Neural cell (in vitro differentiated cells): ENCODE measurements around the gene VPS13D. TPM values are rescaled to one million over a fixed set of nuclear protein-coding genes. Genes with fewer than 3 reads are reported as not detected.

ENCODE experiments used
- H2AFZ ChIP-seq: fragments of 200-600, 300-800 bp; sonication (generic), shearing (Covaris generic); 2 replicates; pipeline ENCODE4 v1.6.0; 2014; ENCODE audit warnings: low read depth, mild to moderate bottlenecking, antibody characterized with exemption, low read length, moderate library complexity
- H3F3A ChIP-seq: fragments of 200-600 bp; shearing (Covaris generic); 2 replicates; pipeline ENCODE4 v1.6.1; 2016; ENCODE audit warnings: mild to moderate bottlenecking, moderate library complexity, mixed read lengths, antibody characterized with exemption, low read length; ENCODE audit not compliant: insufficient read depth, poor library complexity, severe bottlenecking
- H3K27ac ChIP-seq: fragments of 200-600, 300-800 bp; sonication (generic), shearing (Covaris generic); 2 replicates; pipeline ENCODE4 v1.5.1; 2014; ENCODE audit warnings: mild to moderate bottlenecking, low read length, moderate library complexity
- H3K27me3 ChIP-seq: fragments of 300-800, 200-600 bp; sonication (generic), shearing (Covaris generic); 2 replicates; pipeline ENCODE4 v1.6.0; 2014; ENCODE audit warnings: mild to moderate bottlenecking, low read depth, low read length, moderate library complexity; ENCODE audit not compliant: insufficient read depth
- H3K36me3 ChIP-seq: fragments of 300-800, 200-600 bp; sonication (generic), shearing (Covaris generic); 2 replicates; pipeline ENCODE4 v1.5.1; 2014; ENCODE audit warnings: mild to moderate bottlenecking, antibody characterized with exemption, low read length, moderate library complexity; ENCODE audit not compliant: insufficient read depth
- H3K4me2 ChIP-seq: fragments of 300-800, 200-600 bp; sonication (generic), shearing (Covaris generic); 2 replicates; pipeline ENCODE4 v1.6.0; 2014; ENCODE audit warnings: mild to moderate bottlenecking, low read length
- H3K4me3 ChIP-seq: fragments of 300-800, 200-600 bp; sonication (generic), shearing (Covaris generic); 2 replicates; pipeline ENCODE4 v1.5.1; 2014; ENCODE audit warnings: mild to moderate bottlenecking, low read length, moderate library complexity
- H3K79me2 ChIP-seq: fragments of 200-600 bp; shearing (Covaris generic); replicated peaks from 2 replicates; pipeline ENCODE4 v1.6.0; 2014; ENCODE audit warnings: mild to moderate bottlenecking, low read length, moderate library complexity; ENCODE audit not compliant: insufficient read depth
- H3K9ac ChIP-seq: fragments of 300-800, 200-600 bp; sonication (generic), shearing (Covaris generic); 2 replicates; pipeline ENCODE4 v1.6.1; 2016; ENCODE audit warnings: mild to moderate bottlenecking, low read length, mixed read lengths
- H3K9me2 ChIP-seq: fragments of 200-600 bp; shearing (Covaris generic); 2 replicates; pipeline ENCODE4 v1.6.1; 2016; ENCODE audit warnings: mild to moderate bottlenecking, low read length, mixed read lengths; ENCODE audit not compliant: insufficient read depth
- H3K9me3 ChIP-seq: fragments of 200-600, 300-800 bp; sonication (generic), shearing (Covaris generic); 2 replicates; pipeline ENCODE4 v1.6.1; 2016; ENCODE audit warnings: mild to moderate bottlenecking, mixed run types, low read length, moderate library complexity, mixed read lengths
- H4K20me1 ChIP-seq: fragments of 200-600 bp; shearing (Covaris generic); 2 replicates; pipeline ENCODE4 v1.6.1; 2016; ENCODE audit warnings: mild to moderate bottlenecking, mixed run types; ENCODE audit not compliant: insufficient read depth
- EP300 ChIP-seq: fragments of 450-650 bp; conservative IDR thresholded peaks from 2 replicates; pipeline ENCODE4 v1.6.1; 2014; ENCODE audit warnings: antibody characterized with exemption, mild to moderate bottlenecking, moderate library complexity; ENCODE audit not compliant: poor library complexity, severe bottlenecking
- EZH2 ChIP-seq: fragments of 200-600, 300-800 bp; shearing (Covaris generic), sonication (generic); IDR thresholded peaks from 2 replicates; pipeline ENCODE4 v1.6.1; 2014; ENCODE audit warnings: antibody characterized with exemption, low read length, borderline replicate concordance, mild to moderate bottlenecking; ENCODE audit not compliant: insufficient read depth, poor library complexity, severe bottlenecking
- MXI1 ChIP-seq: fragments of 450-650 bp; conservative IDR thresholded peaks from 2 replicates; pipeline ENCODE4 v1.6.1; 2014; ENCODE audit warnings: antibody characterized with exemption, mild to moderate bottlenecking; ENCODE audit not compliant: poor library complexity, severe bottlenecking
- POLR2AphosphoS5 ChIP-seq: IDR thresholded peaks from 2 replicates; pipeline ENCODE4 v1.6.1; 2012
- RAD21 ChIP-seq: fragments of 450-650 bp; conservative IDR thresholded peaks from 2 replicates; pipeline ENCODE4 v1.6.1; 2014; ENCODE audit warnings: antibody characterized with exemption, mild to moderate bottlenecking, moderate library complexity
- SMC3 ChIP-seq: fragments of 450-650 bp; conservative IDR thresholded peaks from 2 replicates; pipeline ENCODE4 v1.6.1; 2014; ENCODE audit warnings: antibody characterized with exemption, mild to moderate bottlenecking, moderate library complexity; ENCODE audit not compliant: poor library complexity
- TAF1 ChIP-seq: IDR thresholded peaks from 2 replicates; pipeline ENCODE4 v1.6.1; 2012; ENCODE audit warnings: low read depth
- polyA plus RNA-seq: library from polyadenylated mRNA; depleted of rRNA; stranded (reverse); fragments of >200 nt; gene quantifications from 2 replicates; pipeline ENCODE4 v1.2.3, GENCODE V29; 2014
- TF ChIP-seq, protein P1 (sequence below): IDR thresholded peaks from 2 replicates; pipeline ENCODE4 v1.6.1; 2012; ENCODE audit warnings: borderline replicate concordance
- TF ChIP-seq, protein P2 (sequence below): fragments of 450-650 bp; IDR thresholded peaks from 2 replicates; pipeline ENCODE4 v1.5.1; 2014; ENCODE audit warnings: antibody characterized with exemption, mild to moderate bottlenecking, moderate library complexity; ENCODE audit not compliant: poor library complexity, severe bottlenecking

The VPS13D gene
- polyA plus RNA-seq, 1 donor from 2014 or later, result 24.5 TPM

DNA sequence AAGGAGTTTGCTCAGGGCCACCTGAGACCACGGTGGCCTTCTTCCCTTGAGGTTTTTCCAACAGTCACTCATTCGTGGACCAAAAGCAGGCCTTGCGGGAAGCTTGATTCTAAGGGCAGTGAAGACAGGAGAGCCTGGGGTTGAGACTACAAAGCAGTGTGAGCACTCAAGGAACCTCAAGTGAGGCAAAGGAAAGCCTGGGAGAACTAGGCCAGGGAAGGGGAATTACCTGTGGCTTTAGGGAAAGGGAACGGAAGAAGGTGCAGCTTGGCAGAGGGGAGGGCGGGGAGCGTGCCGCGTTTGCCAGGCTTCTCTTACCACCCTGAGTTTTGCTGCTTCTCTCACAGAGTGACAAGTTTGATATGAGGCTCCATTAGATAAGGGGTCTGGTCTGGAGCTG, 273.9 kb downstream of the VPS13D start:
- Histone ChIP-seq H3K4me3 (no peak overlapping the region), H3K9ac (no peak overlapping the region), H3K9me2 (no peaks in the 10 kb centered on the region), H3K27me3 (no peaks in the 10 kb centered on the region), H3F3A (no peaks in the 10 kb centered on the region), H4K20me1 (no peaks in the 10 kb centered on the region), H3K79me2 (no peaks in the 10 kb centered on the region), H2AFZ (no peak overlapping the region), H3K27ac (no peak overlapping the region), H3K4me2 (no peak overlapping the region), H3K9me3 (no peaks in the 10 kb centered on the region), H3K36me3 (no peaks in the 10 kb centered on the region)
- TF ChIP-seq TAF1, result no peak
- TF ChIP-seq MXI1, result no peak
- no peak for TF ChIP-seq RAD21
- no peak for TF ChIP-seq SMC3
- TF ChIP-seq, protein P1, sequence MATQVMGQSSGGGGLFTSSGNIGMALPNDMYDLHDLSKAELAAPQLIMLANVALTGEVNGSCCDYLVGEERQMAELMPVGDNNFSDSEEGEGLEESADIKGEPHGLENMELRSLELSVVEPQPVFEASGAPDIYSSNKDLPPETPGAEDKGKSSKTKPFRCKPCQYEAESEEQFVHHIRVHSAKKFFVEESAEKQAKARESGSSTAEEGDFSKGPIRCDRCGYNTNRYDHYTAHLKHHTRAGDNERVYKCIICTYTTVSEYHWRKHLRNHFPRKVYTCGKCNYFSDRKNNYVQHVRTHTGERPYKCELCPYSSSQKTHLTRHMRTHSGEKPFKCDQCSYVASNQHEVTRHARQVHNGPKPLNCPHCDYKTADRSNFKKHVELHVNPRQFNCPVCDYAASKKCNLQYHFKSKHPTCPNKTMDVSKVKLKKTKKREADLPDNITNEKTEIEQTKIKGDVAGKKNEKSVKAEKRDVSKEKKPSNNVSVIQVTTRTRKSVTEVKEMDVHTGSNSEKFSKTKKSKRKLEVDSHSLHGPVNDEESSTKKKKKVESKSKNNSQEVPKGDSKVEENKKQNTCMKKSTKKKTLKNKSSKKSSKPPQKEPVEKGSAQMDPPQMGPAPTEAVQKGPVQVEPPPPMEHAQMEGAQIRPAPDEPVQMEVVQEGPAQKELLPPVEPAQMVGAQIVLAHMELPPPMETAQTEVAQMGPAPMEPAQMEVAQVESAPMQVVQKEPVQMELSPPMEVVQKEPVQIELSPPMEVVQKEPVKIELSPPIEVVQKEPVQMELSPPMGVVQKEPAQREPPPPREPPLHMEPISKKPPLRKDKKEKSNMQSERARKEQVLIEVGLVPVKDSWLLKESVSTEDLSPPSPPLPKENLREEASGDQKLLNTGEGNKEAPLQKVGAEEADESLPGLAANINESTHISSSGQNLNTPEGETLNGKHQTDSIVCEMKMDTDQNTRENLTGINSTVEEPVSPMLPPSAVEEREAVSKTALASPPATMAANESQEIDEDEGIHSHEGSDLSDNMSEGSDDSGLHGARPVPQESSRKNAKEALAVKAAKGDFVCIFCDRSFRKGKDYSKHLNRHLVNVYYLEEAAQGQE, result no peak
- no peak for TF ChIP-seq EZH2
- no peak for TF ChIP-seq EP300
- TF ChIP-seq, protein P2, sequence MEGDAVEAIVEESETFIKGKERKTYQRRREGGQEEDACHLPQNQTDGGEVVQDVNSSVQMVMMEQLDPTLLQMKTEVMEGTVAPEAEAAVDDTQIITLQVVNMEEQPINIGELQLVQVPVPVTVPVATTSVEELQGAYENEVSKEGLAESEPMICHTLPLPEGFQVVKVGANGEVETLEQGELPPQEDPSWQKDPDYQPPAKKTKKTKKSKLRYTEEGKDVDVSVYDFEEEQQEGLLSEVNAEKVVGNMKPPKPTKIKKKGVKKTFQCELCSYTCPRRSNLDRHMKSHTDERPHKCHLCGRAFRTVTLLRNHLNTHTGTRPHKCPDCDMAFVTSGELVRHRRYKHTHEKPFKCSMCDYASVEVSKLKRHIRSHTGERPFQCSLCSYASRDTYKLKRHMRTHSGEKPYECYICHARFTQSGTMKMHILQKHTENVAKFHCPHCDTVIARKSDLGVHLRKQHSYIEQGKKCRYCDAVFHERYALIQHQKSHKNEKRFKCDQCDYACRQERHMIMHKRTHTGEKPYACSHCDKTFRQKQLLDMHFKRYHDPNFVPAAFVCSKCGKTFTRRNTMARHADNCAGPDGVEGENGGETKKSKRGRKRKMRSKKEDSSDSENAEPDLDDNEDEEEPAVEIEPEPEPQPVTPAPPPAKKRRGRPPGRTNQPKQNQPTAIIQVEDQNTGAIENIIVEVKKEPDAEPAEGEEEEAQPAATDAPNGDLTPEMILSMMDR, result no peak
- TF ChIP-seq POLR2AphosphoS5, result no peak

DNA sequence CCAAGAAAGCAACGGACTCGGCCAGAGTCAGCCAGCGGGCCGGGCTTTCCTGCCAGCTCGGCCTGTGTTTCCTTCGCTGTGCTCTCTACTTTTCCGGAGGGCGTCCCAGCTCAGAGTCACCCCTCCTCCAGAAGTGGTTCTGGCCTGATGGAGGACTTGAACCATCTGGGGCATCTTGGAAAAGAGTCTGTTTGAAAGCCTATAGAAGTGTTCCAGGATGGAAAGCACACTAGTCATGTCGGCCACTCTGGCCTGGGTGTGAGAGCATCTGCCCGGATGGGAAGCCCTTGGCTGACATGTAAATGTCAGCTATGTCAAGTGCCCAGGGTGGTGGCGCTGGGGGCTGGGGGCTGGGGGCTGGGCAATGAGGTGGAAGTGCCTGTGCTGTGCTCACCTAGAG, 274.8 kb downstream of the VPS13D start:
- TF ChIP-seq POLR2AphosphoS5, result no peak
- TF ChIP-seq SMC3, result no peak
- TF ChIP-seq EP300, result no peak
- no peak for TF ChIP-seq EZH2
- no peak for TF ChIP-seq MXI1
- TF ChIP-seq, protein P1, result no peak
- TF ChIP-seq TAF1, result no peak
- TF ChIP-seq, protein P2, result no peak
- no peak for TF ChIP-seq RAD21
- H3K4me3 ChIP-seq, result no peak overlapping the region
- no peak overlapping the region for H3K27ac ChIP-seq

More for the DNA sequence above, 274.8 kb downstream of the VPS13D start:
- no peaks in the 10 kb centered on the region for H3F3A ChIP-seq
- no peaks in the 10 kb centered on the region for H3K79me2 ChIP-seq
- H3K9me3 ChIP-seq, result no peaks in the 10 kb centered on the region
- H2AFZ ChIP-seq, result no peak overlapping the region
- no peaks in the 10 kb centered on the region for H3K27me3 ChIP-seq
- no peak overlapping the region for H3K4me2 ChIP-seq
- no peaks in the 10 kb centered on the region for H4K20me1 ChIP-seq
- no peaks in the 10 kb centered on the region for H3K9me2 ChIP-seq
- H3K9ac ChIP-seq, result no peak overlapping the region
- H3K36me3 ChIP-seq, result no peaks in the 10 kb centered on the region
